HepG2 (cell line): ENCODE measurements around the gene RGS13. TPM values are rescaled to one million over a fixed set of nuclear protein-coding genes. Genes with fewer than 3 reads are reported as not detected.
A peak's percentile ranks its signal among the peaks of the same experiment; 100 is the strongest.

Experiments
- BRF2 ChIP-seq: sonication (generic); formaldehyde crosslinking; IDR thresholded peaks from 2 replicates; pipeline ENCODE4 v1.8.1; 2022; ENCODE audit warnings: mild to moderate bottlenecking, missing genetic modification reagents
- EP300 ChIP-seq, 3 experiments: sonication (generic) in 1 of 3; formaldehyde crosslinking in 1 of 3; IDR thresholded peaks; 2 replicates each; pipeline versions ENCODE4 v1.5.1 to v1.6.1; 2011 to 2020; ENCODE audit warnings: low read depth in 2 of 3, low read length in 2 of 3, borderline replicate concordance in 1 of 3, improper control_type of control experiment in 1 of 3, mild to moderate bottlenecking in 1 of 3, missing genetic modification reagents in 1 of 3, moderate library complexity in 1 of 3
- HDAC2 ChIP-seq: sonication (generic); formaldehyde crosslinking; IDR thresholded peaks from 2 replicates; pipeline ENCODE4 v1.4.0; 2020; ENCODE audit warnings: missing genetic modification reagents
- HNF1B ChIP-seq: sonication (generic); formaldehyde crosslinking; IDR thresholded peaks from 2 replicates; pipeline ENCODE4 v1.5.1; 2020; ENCODE audit warnings: mild to moderate bottlenecking, moderate library complexity, missing genetic modification reagents
- MAF1 ChIP-seq: sonication (generic); formaldehyde crosslinking; IDR thresholded peaks from 2 replicates; pipeline ENCODE4 v1.5.0; 2020; ENCODE audit warnings: missing genetic modification reagents, borderline replicate concordance
- MIXL1 ChIP-seq: IDR thresholded peaks from 2 replicates; pipeline ENCODE4 v1.6.1; 2016
- MTA3 ChIP-seq: sonication (generic); formaldehyde crosslinking; IDR thresholded peaks from 2 replicates; pipeline ENCODE4 v1.4.0; 2020; ENCODE audit warnings: missing genetic modification reagents
- RXRB ChIP-seq: IDR thresholded peaks from 2 replicates; pipeline ENCODE4 v1.6.1; 2016; ENCODE audit warnings: borderline replicate concordance, missing genetic modification reagents, missing compliant biosample characterization
- SALL1 ChIP-seq: sonication (generic); formaldehyde crosslinking; IDR thresholded peaks from 2 replicates; pipeline ENCODE4 v1.8.0; 2022; ENCODE audit warnings: mild to moderate bottlenecking, missing genetic modification reagents
- SMC3 ChIP-seq: IDR thresholded peaks from 2 replicates; pipeline ENCODE4 v1.6.1; 2011; ENCODE audit warnings: low read length, improper control_type of control experiment
- SNAPC4 ChIP-seq: sonication (generic); formaldehyde crosslinking; IDR thresholded peaks from 2 replicates; pipeline ENCODE4 v1.4.0; 2020; ENCODE audit warnings: mild to moderate bottlenecking, missing genetic modification reagents
- SP5 ChIP-seq: IDR thresholded peaks from 2 replicates; pipeline ENCODE4 v1.6.1; 2016; ENCODE audit warnings: low read depth, borderline replicate concordance
- XRCC5 ChIP-seq: fragments of 200-400 bp; formaldehyde crosslinking; optimal IDR thresholded peaks from 2 replicates; pipeline ENCODE3; 2017; ENCODE audit warnings: mild to moderate bottlenecking, low read length
- ZBTB42 ChIP-seq: sonication (generic); formaldehyde crosslinking; IDR thresholded peaks from 2 replicates; pipeline ENCODE4 v1.5.0; 2020; ENCODE audit warnings: mild to moderate bottlenecking, missing genetic modification reagents
- ZFX ChIP-seq: sonication (generic); formaldehyde crosslinking; IDR thresholded peaks from 2 replicates; pipeline ENCODE4 v1.4.0; 2020; ENCODE audit warnings: mild to moderate bottlenecking, low read depth, missing genetic modification reagents, moderate library complexity
- ZKSCAN8 ChIP-seq: IDR thresholded peaks from 2 replicates; pipeline ENCODE4 v1.6.1; 2016; ENCODE audit warnings: borderline replicate concordance, missing genetic modification reagents, missing compliant biosample characterization
- ZNF513 ChIP-seq: sonication (generic); formaldehyde crosslinking; conservative IDR thresholded peaks from 2 replicates; pipeline ENCODE4 v1.5.0; 2020; ENCODE audit warnings: missing genetic modification reagents
- ZNF547 ChIP-seq: sonication (generic); formaldehyde crosslinking; IDR thresholded peaks from 2 replicates; pipeline ENCODE4 v1.5.1; 2020; ENCODE audit warnings: mild to moderate bottlenecking, missing genetic modification reagents
- ZNF605 ChIP-seq: sonication (generic); formaldehyde crosslinking; IDR thresholded peaks from 2 replicates; pipeline ENCODE4 v1.8.0; 2022; ENCODE audit warnings: mild to moderate bottlenecking, missing genetic modification reagents
- ZNF629 ChIP-seq: sonication (generic); formaldehyde crosslinking; conservative IDR thresholded peaks from 2 replicates; pipeline ENCODE4 v1.5.0; 2020; ENCODE audit warnings: missing genetic modification reagents
- ZNF749 ChIP-seq: sonication (generic); formaldehyde crosslinking; IDR thresholded peaks from 2 replicates; pipeline ENCODE4 v1.8.0; 2022; ENCODE audit warnings: mild to moderate bottlenecking, missing genetic modification reagents, moderate library complexity, borderline replicate concordance
- polyA plus RNA-seq, 8 experiments: library from polyadenylated mRNA; depleted of rRNA in 3 of 8; stranded (reverse) in 7 of 8; unstranded in 1 of 8; fragments of >200 nt; fragmentation: Illumina TruSeq in 4 of 8; extraction: Trizol in 4 of 8; gene quantifications; 2 replicates each; pipeline versions ENCODE4 v1.2.1 to v1.2.3, GENCODE V29; 2011 to 2016; ENCODE audit warnings: low read depth in 4 of 8, missing spikeins in 1 of 8, mixed read lengths in 1 of 8; ENCODE audit not compliant: insufficient read depth in 1 of 8
- total RNA-seq, 5 experiments: library from RNA; depleted of rRNA; stranded (reverse); fragments of >200 nt; fragmentation: Illumina TruSeq; extraction: Trizol; gene quantifications; 2 replicates each; pipeline ENCODE4 v1.2.3, GENCODE V29; 2016; ENCODE audit warnings: low read depth in 1 of 5

Gene RGS13
- total and polyA plus RNA-seq, 2 of the 13 experiments (the other 11 are each of a cell fraction or from before 2014, with no cell fraction given), result not detected

- TF ChIP-seq ZNF513 (CRISPR knock-in tag) (no peak), MIXL1 (CRISPR knock-in tag) (0 out of 2 replicates have a peak, but pooled peaks have one; percentile 22), ZBTB42 (CRISPR knock-in tag) (no peak), MAF1 (CRISPR knock-in tag) (no peak), HNF1B (CRISPR knock-in tag) (0 out of 2 replicates have a peak, but pooled peaks have one; percentile 46), SNAPC4 (CRISPR knock-in tag) (no peak), SMC3 (peak; percentile 29; the same call in 1 of the 2 replicates), XRCC5 (peak; percentile 23), EP300 (IDR thresholded peaks at IDR 0.05; ENCODE audit: low read depth in 2 of 2, low read length in 2 of 2) (0 out of 4 replicates have a peak, but pooled peaks of 1 of the 2 experiments have one; percentile 15), EP300 (CRISPR knock-in tag; IDR thresholded peaks at IDR 0.05; ENCODE audit: borderline replicate concordance) (no peak), MTA3 (no peak), ZNF547 (CRISPR knock-in tag) (no peak), ZNF629 (CRISPR knock-in tag) (no peak), ZKSCAN8 (CRISPR knock-in tag) (no peak), SP5 (CRISPR knock-in tag) (peak; percentile 39; the same call in 1 of the 2 replicates), ZNF605 (CRISPR knock-in tag) (no peak), HDAC2 (CRISPR knock-in tag) (0 out of 2 replicates have a peak, but pooled peaks have one; percentile 35), RXRB (0 out of 2 replicates have a peak, but pooled peaks have one; percentile 15), ZNF749 (no peak), ZFX (no peak), BRF2 (CRISPR knock-in tag) (no peak), SALL1 (CRISPR knock-in tag) (peak; percentile 55; the same call in 1 of the 2 replicates)
Measured at GRCh38 chr1:192668409-192668983, 32.5 kb downstream of the RGS13 start (continued).
